HG02852 (cell line): ENCODE measurements around the gene RAD51B.
"Not testable (repeated sequence)": the region's sequence is repeated elsewhere in the genome, so short reads cannot be mapped to it uniquely, and the experiment has no call there.

ENCODE experiments used
- ATAC-seq: cut with Tn5 transposase; IDR thresholded peaks from one replicate; pipeline ENCODE4 v1.9.1; 2021; ENCODE audit warnings: mild to moderate bottlenecking, moderate library complexity; ENCODE audit not compliant: unreplicated experiment

The RAD51B gene

DNA sequence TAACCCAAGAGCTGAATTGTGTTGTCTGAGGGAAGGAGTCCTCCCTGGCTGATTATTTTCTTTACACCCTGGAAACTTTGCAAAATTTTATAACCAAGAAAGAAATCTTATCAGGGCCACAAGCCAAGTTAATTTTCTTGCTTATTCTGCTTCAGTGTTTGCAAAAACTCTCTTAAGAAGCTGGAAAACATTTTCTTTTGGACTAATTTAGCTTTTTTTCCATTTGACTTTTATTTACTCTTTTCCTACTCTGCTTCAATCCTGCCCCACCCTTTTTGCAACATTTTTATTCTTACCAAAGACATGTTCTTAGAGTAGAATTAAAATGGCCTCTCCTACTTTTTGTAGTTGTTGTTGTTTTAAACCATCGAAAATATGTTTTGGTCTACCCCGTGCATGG lies 594.5 kb downstream of the RAD51B start:
- ATAC-seq: no peak

DNA sequence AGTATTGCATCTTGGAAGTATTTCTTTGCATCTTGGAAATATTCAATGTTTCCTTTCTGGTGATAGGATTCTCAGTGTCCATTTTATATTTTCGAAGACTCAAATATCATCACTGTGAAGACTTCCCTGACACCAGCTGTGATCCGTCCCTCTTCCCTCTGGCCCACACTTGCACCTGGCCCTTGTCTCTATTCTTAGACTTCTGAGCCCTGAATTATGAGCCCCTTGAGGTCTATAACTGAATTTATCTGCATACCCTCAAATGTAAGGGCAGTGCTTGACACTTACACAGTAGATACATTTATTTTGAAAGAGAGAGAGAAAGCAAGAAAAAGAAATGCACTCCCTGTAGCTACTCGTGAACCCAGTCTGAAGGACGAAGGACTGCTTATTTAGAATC lies 596.6 kb downstream of the RAD51B start:
- no peak for ATAC-seq

DNA sequence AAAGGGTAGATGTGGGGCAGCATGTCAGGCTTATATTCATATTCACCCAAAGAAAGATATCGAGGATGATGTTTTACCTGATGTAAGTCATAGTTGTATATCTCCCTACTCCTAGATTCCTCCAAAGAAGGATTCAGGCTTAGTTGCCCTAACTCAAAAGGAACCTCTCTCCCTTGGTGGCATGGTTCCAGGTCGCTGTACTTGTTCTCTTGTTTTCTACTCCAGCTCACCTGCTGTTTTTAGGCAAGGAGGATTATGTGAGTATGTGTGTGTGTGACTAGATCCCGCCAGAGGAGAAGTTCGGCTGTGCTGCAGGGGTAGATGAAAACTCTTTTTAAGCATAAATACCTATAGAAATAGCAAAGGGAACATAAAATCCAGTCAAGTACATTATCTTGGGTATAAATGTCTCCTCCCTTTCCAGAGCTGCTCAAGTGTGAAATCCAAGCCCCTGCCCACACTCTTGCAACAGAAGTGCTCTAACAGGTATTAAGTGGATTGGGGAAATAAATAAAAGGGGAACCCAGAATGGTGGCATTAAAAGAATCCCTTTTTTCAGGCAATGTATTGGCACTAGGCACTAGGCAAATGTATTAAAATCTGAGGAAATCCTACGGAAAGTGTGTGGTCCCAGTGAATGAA lies 597.6 kb downstream of the RAD51B start:
- no peak for ATAC-seq

DNA sequence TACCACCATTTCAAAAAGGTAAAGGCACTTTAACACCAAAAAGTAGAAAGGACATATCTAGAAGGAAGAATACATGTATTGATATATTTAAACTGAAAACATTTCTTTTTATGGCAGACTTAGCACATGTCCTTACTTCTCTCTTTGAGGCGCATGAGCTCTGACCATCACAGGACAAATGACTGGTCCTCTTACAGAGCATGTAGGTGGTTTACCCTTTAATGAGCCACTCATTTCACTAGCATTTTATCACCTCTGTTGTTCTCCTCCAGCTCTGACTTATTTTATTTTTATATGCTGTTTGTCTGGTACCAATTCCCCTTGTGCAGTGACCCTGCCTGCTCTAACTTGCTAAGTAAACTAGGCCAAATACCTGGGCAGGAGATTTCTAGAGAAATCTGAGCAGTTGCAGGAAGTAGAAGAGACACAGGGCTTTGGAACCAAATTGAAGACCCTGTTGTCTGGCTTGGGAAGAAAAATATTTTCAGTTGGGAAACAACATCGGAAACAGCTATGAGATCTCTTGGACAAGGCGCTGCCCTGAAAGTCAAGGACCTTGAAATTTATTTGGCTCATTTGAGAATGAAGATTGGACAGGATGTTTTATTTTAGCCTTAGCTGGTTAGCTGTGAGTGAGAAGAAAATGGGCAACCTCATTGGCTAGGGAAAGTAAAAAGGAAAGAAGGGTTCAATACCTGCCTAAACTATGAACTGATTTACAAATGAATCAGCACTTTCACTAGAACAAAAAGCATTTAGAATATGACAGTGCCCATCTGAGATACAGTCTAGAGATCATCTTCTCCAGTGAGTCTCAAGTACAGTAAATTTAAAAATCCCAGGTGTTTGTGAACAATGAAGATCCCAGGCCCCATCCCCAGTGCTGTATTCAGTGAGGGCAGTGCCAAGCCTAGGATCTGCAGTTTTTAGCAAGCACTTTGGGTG lies 598.9 kb downstream of the RAD51B start:
- no peak for ATAC-seq

DNA sequence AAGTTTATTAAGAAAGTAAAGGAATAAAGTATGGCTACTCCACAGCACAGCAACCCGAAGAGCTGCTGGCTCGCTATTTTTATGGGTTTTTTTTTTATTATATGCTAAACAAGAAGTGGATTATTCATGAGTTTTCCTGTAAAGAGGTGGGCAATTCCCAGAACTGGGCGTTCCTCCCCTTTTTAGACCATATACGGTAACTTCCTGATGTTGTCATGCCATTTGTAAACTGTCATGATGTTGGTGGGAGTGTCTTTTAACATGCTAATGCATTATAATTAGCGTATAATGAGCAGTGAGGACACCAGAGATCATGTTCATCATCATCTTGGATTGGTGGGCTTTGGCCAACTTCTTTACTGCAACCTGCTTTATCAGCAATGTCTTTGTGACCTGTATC lies 600.8 kb downstream of the RAD51B start:
- ATAC-seq: no peak

DNA sequence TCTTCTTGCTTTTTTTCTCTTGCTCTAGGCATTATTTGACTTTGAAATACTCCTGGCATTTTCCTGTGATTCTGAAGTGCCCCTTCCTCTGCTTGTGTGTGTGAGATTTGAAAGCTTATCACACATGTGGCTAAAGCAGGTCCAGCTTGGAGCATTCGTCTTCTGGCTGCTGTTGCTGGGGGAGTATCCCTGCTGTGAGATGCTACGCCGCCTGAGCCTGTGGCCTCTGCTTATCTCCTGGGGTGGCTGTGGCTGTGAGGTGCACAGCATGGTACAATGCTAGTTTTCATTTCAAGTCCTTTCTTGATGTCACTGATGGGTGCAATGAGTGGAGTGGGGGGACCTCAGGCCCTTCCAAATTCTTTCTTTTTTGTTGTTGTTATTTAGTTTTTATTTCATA lies 601.5 kb downstream of the RAD51B start:
- ATAC-seq: no peak

DNA sequence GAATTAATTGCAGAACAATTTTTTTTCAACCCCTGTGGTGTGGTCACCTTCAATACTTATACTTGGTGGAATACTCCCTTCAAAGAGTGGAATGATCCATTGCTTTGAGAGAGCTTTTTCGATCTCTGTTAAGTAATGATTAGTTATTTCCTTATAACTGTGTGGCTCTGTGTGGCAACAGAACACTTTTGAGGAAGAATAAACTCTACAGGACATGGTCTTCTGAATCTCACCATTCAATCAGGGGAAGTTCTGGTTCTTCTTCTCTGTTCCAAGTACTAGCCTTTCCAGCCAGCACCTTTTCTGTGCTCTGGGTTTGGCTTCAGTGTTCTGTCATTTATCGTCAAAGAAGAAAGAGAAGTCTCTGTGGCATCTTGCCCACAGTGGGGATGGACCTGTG lies 604.1 kb downstream of the RAD51B start:
- no peak for ATAC-seq

DNA sequence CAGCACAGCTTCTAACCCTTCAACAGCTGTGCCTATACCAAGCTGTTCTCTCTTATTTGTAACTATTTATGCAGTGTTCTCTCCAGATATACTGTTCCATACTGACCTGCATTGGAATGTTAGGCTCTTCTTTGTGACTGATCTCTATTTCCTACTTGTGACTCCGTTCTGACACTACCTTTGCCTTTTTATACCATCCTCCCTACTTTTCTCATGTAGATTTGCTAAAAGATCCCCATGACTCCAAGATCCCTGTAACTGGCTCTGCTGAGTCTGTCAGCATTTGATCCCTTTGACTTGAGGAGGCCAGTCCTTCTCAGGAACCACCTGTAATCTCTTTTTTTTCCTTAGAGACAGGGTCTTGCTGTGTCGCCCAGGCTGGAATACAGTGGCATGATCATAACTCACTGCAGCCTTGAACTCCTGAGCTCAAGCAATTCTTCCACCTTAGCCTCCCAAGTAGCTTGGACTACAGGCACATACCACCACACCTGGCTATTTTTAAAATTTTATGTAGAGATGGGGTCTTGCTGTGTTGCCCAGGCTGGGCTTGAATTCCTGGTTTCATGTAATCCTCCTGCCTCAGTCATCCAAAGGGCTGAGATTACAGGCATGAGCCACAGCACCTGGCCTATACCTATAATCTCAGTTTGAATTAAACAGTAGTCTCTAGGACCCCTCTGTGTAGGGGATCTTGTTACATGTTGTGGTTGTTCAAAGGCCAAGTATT lies 605.0 kb downstream of the RAD51B start:
- ATAC-seq: no peak

DNA sequence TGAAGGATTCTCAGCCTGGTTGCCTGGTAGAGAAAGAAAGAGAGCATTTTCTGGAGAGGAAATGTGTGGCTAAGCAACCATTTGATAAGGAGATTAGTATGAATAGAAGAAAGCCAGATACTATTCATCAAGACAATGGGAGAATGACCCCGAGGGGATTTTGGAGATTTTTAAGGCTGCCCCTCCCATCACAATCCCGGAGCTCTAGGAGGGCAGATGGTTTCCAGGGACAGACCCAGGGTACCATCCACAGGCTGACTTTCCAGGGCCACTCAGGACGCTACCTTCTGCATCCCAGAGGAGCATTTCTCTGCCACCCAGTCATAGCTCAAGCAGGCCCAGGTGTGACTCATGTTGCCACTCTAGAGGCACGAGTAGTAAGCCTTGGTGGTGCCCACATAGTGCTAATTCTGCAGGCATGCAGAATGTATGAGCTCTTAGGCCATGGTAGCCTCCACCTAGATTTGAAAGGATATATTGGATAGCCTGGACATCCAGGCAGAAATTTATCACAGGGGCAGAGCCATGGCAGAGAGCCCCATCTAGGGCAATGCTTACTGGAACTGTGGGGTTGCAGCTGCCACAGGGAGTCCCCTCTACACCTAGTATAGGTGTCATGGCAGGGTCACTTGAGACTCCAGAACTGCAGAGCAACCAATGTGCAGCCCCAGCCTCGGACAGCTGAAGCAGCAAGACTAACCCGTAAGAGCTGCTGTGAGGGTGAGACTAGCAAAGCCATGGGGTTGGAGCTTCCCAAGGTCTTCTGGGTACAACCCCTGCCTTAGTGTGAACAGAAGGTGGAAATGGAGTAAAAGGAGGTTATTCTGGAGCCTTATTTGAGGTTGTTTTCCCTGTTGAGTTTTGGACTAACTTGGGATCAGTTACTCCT lies 607.3 kb downstream of the RAD51B start:
- no peak for ATAC-seq

DNA sequence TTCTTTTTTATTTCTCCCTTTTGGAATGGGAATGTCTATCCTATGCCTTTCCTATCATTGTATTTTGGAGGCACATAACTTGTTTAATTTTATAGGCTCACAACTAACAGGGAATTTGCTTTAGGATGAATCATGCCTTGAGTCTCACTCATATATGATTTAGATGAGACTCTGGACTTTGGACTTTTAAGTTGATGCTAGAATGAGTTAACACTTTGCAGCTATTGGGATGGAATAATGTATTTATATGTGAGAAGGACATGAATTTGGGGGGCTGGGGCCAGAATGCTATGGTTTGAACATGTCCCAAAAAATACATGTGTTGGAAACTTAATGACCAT lies 607.9 kb downstream of the RAD51B start:
- no peak for ATAC-seq

DNA sequence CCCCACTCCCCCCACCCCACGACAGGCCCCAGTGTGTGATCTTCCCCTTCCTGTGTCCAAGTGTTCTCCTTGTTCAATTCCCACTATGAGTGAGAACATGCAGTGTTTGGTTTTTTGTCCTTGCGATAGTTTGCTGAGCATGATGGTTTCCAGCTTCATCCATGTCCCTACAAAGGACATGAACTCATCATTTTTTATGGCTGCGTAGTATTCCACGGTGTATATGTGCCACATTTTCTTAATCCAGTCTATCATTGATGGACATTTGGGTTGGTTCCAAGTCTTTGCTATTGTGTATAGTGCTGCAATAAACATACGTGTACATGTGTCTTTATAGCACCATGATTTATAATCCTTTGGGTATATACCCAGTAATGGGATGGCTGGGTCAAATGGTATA lies 609.3 kb downstream of the RAD51B start:
- ATAC-seq: not testable (repeated sequence)

DNA sequence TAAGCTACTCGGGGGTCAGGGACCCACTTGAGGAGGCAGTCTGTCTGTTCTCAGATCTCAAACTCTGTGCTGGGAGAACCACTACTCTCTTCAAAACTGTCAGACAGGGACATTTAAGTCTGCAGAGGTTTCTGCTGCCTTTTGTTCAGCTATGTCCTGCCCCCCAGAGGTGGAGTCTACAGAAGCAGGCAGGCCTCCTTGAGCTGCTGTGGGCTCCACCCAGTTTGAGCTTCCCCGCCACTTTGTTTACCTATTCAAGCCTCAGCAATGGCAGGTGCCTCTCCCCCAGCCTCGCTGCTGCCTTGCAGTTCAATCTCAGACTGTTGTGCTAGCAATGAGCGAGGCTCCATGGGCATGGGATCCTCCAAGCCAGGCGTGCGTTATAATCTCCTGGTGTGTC lies 614.6 kb downstream of the RAD51B start:
- not testable (repeated sequence) for ATAC-seq

DNA sequence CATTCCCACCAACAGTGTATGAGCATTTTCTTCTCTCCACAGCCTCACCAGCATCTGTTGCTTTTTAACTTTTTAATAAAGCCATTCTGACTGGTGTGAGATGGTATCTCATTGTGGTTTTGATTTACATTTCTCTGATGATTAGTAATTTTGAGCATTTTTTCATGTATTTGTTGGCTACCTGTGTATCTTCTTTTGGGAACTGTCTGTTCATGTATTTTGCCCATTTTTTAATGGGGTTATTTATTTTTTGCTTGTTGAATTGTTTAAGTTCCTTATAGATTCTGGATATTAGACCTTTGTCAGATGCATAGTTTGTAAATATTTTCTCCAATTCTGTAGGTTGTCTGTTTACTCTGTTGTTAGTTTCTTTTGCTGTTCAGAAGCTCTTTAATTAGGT lies 616.1 kb downstream of the RAD51B start:
- ATAC-seq: not testable (repeated sequence)

DNA sequence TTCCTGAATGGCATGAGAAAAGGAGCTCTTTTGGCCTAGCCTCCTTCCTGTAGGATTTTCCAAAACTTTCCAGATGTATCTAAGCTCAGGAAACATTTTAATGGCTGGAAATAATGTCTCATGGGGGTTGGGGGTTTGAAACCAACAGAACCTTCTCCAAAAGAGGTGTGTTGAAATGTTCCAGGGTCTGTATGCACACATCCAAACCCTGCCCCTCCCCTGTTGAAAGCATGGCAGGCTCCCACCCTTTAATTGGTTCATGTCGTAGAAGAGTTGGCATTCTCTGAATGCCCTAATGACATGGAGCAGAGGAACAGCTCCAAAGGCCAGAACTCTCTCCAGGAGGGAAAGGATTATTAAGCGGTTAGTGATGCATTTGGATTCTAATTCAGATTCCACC lies 620.1 kb downstream of the RAD51B start:
- ATAC-seq: no peak

DNA sequence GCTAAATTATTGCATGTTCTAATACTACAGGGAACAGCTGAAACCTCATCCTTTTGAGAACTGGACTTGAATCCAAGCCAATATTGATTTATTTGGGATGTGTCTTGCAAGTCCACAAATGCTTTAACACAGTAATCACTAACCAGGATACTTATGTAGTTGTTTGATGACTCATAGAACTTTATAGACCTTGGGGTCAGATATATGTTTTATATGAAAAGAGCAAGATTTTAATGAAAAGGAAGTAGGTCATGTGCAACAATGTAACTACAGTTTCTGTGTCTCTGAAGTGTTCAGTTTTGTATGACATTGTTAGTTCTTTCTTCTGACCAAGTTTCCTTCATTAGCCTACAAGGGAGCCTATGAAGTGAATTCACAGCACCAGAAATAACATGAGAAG lies 621.2 kb downstream of the RAD51B start:
- ATAC-seq: no peak

DNA sequence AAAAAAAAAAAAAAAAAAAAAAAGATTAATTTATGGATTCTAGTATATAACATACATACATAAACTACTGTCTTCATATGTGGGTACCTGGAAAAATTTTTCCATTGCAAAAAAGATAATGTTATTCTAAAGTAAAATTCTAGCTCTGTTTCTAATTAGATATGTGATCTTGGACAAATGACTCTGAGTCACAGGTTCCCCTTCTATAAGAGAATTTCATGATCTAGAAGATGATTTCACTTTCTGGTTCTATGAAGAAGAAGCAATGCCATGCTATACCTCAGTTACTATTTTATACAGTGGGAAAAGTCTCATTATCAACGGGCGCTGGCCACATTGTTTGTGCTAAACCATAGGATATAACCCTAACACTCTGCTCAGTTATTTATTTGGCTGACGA lies 622.0 kb downstream of the RAD51B start:
- ATAC-seq: no peak

DNA sequence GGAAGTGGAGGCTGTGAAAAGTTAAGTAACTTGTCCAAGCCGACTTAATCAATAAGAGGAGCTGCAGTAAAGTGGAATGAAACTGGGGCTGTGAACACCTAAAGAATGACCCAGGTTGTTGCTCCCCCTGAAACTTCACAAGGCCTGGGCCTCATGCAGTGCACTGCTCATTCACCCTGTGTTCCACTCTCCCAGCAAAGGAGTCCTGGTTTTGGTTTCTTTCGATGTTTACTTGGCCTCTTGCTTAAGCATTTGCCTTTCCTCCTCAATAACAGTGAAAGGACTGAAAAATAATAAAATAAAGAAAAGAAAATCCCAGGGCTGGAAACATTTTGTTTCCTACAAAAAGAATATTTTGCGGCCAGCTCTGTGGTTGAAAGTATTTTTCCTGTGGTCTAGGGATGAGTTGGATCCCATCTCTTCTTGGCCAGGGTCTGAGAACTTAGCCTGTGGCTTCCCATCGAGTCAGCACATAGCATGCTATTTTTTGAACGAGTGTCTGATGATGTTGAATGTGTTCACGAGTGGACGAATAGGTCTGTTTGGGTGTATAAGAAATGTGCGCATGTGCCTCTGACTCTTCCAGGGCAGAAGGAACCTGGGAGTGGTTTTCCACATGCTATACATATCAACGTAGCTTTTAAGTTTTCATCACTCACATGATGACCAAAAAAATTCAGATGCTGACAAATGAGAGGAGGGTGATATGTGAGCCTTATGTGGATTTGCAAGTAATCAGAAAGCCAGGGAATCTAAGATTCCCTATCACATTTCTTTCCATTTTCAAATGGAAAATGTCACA lies 623.5 kb downstream of the RAD51B start:
- no peak for ATAC-seq

DNA sequence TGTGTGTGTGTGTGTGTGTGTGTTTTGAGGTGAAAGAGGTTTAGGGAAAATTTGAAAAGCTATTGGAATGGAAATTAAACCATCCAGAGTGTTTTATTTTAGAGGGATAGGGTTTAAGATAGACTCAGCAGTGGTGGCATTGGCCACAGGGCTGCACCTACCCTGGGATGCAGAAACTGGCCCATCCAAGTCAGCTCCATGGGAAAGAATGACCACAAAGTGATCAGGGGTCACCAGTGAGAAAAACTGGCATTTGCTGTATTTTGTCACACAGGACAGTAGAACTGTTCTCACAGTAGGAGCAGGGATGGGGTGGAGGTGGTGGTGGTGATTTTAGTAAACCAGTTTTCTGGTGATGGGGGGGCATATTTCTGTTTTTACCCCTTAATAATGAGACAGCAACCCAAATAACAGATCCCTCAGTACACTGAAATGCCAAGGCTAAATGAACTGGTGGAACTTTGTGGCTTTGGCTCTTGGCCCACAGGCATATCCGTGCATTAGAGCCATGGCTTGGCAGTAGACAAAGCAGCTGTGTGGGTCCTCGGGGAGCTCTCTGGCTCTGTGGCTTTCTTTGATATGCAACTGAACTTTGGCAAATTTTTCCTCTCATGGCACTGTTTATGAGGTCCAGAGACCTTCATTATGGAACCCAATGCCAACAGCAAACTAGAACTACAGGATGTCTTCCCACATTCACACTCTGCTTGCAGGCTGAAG lies 625.0 kb downstream of the RAD51B start:
- no peak for ATAC-seq
